HG03064 (cell line): Measurements from ENCODE around the gene AP3M1.
"Not testable (repeated sequence)": the region's sequence is repeated elsewhere in the genome, so short reads cannot be mapped to it uniquely, and the experiment has no call there.

Experiments
- ATAC-seq: cut with Tn5 transposase; IDR thresholded peaks from one replicate; pipeline ENCODE4 v1.9.1; 2021; ENCODE audit warnings: low read depth; ENCODE audit not compliant: unreplicated experiment

Gene AP3M1

GRCh38 chr10:74164716-74165529 is 14.3 kb upstream of the AP3M1 start:
- ATAC-seq = no peak

- no peak for ATAC-seq
Measured at GRCh38 chr10:74163319-74164068, 12.9 kb upstream of the AP3M1 start.

GRCh38 chr10:74160013-74160412 is 9.4 kb upstream of the AP3M1 start:
- no peak for ATAC-seq

GRCh38 chr10:74156919-74157289 is 6.3 kb upstream of the AP3M1 start:
- ATAC-seq = no peak

- no peak for ATAC-seq
Measured at GRCh38 chr10:74153676-74154075, 3.0 kb upstream of the AP3M1 start.

GRCh38 chr10:74153123-74153522 is 2.5 kb upstream of the AP3M1 start:
- no peak for ATAC-seq

GRCh38 chr10:74151879-74152722 is 1.5 kb upstream of the AP3M1 start:
- ATAC-seq = no peak

- peak; percentile 74 for ATAC-seq
Measured at GRCh38 chr10:74150990-74151878, 606 bp upstream of the AP3M1 start, which contains the start of gene ADK. TSS of gene ADK (plus strand) at chr10:74151221. CDS start at chr10:74151279, 58 bp downstream.

- not testable (repeated sequence) for ATAC-seq
Measured at GRCh38 chr10:74146980-74147379, 3.6 kb downstream of the AP3M1 start.

- ATAC-seq = no peak
Measured at GRCh38 chr10:74145133-74145532, 5.5 kb downstream of the AP3M1 start.

GRCh38 chr10:74140553-74140952 is 10.1 kb downstream of the AP3M1 start:
- no peak for ATAC-seq

GRCh38 chr10:74139981-74140380 is 10.6 kb downstream of the AP3M1 start:
- no peak for ATAC-seq

GRCh38 chr10:74138596-74138995 is 12.0 kb downstream of the AP3M1 start:
- not testable (repeated sequence) for ATAC-seq

GRCh38 chr10:74137992-74138391 is 12.6 kb downstream of the AP3M1 start:
- no peak for ATAC-seq

GRCh38 chr10:74135452-74135851 is 15.2 kb downstream of the AP3M1 start:
- no peak for ATAC-seq

GRCh38 chr10:74133923-74134820 is 16.5 kb downstream of the AP3M1 start:
- no peak for ATAC-seq

- no peak for ATAC-seq
Measured at GRCh38 chr10:74123081-74123480, 27.5 kb downstream of the AP3M1 start.

- ATAC-seq = no peak
Measured at GRCh38 chr10:74122060-74122459, 28.6 kb downstream of the AP3M1 start.

- ATAC-seq = no peak
Measured at GRCh38 chr10:74121368-74121767, 29.3 kb downstream of the AP3M1 start.
